HG02852 (cell line): ENCODE measurements around the gene TSPYL1.
A peak's percentile ranks its signal among the peaks of the same experiment; 100 is the strongest.
"Not testable (repeated sequence)": the region's sequence is repeated elsewhere in the genome, so short reads cannot be mapped to it uniquely, and the experiment has no call there.

Experiments used
- ATAC-seq: cut with Tn5 transposase; IDR thresholded peaks from one replicate; pipeline ENCODE4 v1.9.1; 2021; ENCODE audit warnings: mild to moderate bottlenecking, moderate library complexity; ENCODE audit not compliant: unreplicated experiment

TSPYL1 gene

DNA sequence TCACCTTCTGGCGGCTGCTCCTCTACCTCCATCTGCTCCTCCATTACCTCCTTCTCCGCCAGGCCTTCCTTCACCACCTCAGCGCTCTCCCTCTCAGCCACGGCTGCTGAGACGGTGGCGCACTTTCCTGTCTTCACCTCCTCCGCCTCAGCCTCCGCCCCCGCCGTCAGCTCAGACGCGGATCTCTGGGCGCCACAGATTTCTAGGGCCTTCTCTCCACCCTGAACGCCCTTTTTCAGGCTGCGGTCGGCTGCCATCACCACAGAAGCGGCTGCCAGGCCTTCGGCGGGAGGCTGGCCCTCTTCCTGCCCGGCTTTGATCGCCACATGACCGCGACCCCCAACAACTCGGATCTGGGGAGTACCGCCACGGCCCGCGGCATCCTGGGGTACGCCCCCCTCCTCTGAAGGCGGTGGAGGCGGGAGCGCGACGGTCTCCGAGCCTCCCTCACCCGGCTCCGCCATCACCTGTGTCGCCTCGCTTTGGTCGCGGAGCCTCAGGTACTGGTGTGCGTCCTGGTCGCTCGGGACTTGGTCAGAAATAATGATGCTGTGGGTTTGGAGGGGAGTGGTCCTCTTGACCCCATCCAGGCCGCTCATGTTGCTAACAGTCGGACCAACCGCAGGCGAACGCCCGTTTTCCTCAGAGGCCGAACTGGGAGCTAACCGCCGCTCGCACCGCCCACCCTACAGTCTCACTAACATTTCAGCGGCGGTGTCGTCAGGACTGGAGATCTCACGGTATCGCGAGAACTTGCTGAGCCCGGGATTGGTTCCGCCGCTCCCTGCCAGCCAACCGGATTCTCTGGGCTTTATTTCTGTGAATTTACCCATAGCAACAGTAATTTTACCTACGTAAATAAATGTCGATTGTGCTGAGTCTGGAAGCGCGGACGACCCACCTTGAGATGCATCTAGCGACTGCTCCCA lies at the start of gene TSPYL1:
TSPYL1 (minus strand) TSS at position 699 of the 929 bp plus-strand sequence; CDS start at position 599, 100 bp downstream.
- ATAC-seq = peak; percentile 93

DNA sequence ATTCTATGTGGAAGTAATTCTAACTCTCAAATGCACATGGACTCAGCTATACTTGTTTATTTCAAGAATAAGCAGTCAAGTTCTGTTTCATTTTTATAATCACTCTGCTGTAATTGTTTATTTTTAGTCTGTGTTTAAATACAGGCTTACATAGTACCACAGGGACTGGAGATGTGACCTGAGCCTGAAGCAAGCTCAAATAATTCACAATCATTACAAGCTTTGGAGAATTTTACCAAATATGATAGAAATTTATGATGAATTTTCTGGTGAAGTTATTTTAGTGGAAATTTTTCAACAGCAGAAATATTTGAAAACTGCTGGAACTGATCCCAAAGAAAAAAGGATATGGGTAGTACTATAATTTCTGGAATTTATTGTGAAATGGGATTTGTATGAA lies 49.4 kb upstream of the TSPYL1 start:
- no peak for ATAC-seq

- no peak for ATAC-seq
Observed at GRCh38 chr6:116328528-116328903, 48.8 kb upstream of the TSPYL1 start.

GRCh38 chr6:116327803-116328527 lies 48.2 kb upstream of the TSPYL1 start:
- no peak for ATAC-seq

- no peak for ATAC-seq
Observed at GRCh38 chr6:116326996-116327395, 47.3 kb upstream of the TSPYL1 start.

DNA sequence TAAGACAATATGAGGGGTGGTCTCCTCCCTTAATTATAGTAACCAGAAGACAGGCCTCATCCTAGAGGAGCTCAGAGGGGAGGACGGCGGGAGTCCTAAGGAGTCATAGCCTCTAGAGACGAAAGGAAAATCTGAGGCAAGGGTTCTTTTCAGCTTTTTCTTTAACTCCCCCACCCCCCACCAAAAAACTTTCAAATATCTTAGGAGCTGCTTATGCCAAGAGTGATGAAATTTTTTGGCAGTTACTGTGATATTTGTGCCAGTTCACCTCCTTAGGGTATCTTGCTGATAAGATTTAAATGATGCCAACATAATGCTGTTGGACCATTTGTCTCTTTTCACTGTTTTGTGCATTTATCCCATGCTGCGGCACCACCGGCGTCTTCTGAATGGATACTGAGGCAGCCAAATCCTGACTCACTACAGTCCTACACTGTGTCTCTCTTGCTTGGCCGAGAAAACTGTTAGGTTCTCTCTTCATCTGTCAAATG lies 46.5 kb upstream of the TSPYL1 start:
- ATAC-seq = no peak

- ATAC-seq = not testable (repeated sequence)
Observed at GRCh38 chr6:116325634-116326132, 46.0 kb upstream of the TSPYL1 start.

DNA sequence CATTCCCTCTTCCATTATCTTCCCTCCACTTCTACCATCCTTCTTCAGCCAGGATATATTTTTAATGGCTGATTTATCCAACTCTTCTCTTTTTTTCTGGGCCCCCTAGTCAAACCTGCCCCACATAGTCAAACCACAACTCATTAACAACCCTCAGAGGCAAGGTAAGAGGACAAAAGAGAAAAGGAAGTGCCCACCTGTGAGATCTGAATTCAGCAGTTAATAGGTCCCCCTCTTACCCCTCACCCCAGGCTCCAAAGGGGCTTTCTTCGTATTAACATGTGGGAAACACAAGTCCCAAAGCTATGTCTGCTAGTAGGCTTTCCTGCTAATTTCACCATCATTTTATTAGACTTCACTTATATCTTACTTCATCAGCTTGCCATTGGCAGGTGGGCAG lies 44.1 kb upstream of the TSPYL1 start:
- ATAC-seq = no peak

GRCh38 chr6:116321933-116322332 lies 42.2 kb upstream of the TSPYL1 start:
- ATAC-seq = not testable (repeated sequence)

- ATAC-seq = no peak
Observed at GRCh38 chr6:116316772-116317467, 37.2 kb upstream of the TSPYL1 start.

DNA sequence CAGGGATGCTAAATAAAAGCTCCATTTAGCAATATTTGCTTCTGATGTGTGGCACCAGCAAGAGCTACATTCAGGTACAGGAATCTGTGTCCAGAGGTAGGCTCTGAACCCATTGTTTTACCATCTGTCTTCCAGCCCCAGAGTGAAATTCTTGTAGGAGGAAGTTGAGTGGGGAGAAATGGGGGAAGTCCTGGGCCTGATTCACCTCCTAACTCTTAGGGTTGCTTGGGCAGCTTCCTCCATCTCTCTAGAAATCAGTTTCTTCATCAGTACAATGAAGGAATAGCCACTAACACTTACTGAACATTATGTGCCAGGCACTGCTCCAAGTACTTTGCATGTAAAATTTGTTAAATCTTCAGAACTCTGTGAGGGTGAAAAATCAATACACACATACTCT lies 35.1 kb upstream of the TSPYL1 start:
- ATAC-seq = peak; percentile 68

DNA sequence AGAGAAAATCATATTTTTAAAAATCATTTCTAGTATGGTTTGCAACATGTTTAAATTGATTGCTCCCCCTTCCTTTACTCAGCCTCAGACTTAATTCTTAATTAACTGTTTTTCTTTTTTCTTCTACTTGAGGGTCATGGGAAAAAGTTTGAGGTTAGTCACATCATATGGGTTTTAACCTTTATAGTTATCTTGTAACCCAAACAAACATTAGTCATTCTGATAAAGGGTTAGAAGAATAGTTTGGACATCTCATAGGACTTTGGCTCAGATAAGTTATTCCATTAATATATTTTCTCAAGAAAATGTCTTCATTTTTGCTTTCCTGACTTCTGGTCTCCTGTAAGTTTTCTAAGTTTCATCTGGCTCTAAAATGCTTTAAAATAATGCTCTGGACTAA lies 34.5 kb upstream of the TSPYL1 start:
- no peak for ATAC-seq

GRCh38 chr6:116313101-116313776 lies 33.5 kb upstream of the TSPYL1 start:
- no peak for ATAC-seq

DNA sequence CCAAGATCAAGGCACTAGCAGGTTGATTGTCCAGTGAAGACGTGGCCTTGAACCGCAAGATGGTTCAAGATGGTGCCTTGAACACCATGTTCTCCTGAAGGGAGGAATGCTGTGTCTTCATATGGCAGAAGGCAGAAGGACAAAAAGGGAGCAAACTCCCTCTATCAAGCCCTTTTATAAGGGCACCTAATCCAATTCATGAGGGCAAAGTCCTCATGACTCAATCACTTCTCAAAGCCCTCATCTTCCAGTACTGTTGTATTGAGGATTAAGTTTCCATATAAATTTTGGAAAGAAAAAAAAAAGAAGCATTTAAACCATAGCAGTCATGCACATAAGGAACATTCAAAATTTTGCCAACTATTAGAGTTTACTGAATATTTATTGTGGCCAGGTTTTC lies 29.9 kb upstream of the TSPYL1 start:
- no peak for ATAC-seq

DNA sequence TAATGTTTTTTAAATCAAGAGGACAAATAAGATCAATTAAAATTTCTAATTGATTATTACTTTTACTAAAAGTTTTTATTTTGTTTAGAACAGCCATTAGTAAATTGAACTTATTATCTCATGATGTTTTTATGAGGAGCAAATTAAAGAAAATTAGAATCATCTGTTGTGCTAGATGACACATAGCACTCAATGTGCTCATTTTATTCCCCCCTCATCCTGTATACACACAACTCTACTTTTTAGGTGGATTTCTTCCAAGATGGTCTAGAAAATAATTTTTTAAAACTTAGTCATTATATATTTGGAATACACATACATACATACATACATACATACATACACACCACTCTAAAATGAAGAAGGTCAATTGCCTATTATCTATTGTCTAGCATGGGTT lies 29.3 kb upstream of the TSPYL1 start:
- ATAC-seq = no peak

GRCh38 chr6:116307633-116308032 lies 27.9 kb upstream of the TSPYL1 start:
- ATAC-seq = no peak

GRCh38 chr6:116307001-116307400 lies 27.3 kb upstream of the TSPYL1 start:
- no peak for ATAC-seq

- ATAC-seq = no peak
Observed at GRCh38 chr6:116304538-116305097, 24.9 kb upstream of the TSPYL1 start.

DNA sequence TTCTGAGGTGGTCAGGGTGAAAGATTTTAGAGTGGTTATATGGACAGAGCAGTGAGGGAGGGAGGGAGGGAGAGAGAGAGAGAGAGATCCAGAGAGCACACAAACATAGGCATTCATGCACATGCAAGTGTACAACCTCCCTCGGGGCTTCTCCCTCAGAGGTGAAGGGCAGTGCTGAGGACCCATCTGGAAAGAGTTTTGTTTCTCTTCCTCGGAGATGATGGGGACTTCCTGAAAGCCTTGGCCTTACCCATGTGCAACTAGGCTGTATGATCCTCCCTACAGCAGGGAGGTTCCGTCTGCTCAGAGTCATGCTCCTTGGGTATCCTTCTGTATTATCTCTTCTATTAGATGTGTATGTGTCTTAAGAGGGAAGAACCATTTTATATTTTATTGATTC lies 21.4 kb upstream of the TSPYL1 start:
- ATAC-seq = no peak

- no peak for ATAC-seq
Observed at GRCh38 chr6:116300566-116300965, 20.8 kb upstream of the TSPYL1 start.
